ENCODE measurements around the gene SAPCD2. TPM values are rescaled to one million over a fixed set of nuclear protein-coding genes. Genes with fewer than 3 reads are reported as not detected.

Gene SAPCD2
- total RNA-seq, 2 experiments from 2014 or later = 56.8 to 57.0 TPM

- no peak overlapping the region for H3K4me3 Mint-ChIP-seq
- H3K4me1 Mint-ChIP-seq (ENCODE audit: low read depth) = no peaks in the 10 kb centered on the region
- peaks cover 3% of the 10 kb centered on the region for H3K27me3 Mint-ChIP-seq (ENCODE audit: low read depth)
- H3K27ac Mint-ChIP-seq = no peak overlapping the region
- H3K9me3 Mint-ChIP-seq (ENCODE audit: insufficient read depth) = no peaks in the 10 kb centered on the region
- ATAC-seq (no peak), DNase-seq (no peak)
- H3K36me3 Mint-ChIP-seq (ENCODE audit: low read depth) = no peaks in the 10 kb centered on the region
- CTCF ChIA-PET = interaction anchor here (0.6 to 6.0 kb wide), 6 partner anchors 9 to 178 kb away, joined by 3 to 31 read pairs (median 4); partner anchors contain the start of gene NPDC1
- POLR2A ChIA-PET = interaction anchor here (0.5 to 2.1 kb wide), 2 partner anchors 11 to 331 kb away, joined by 3 to 6 read pairs; no protein-coding TSS in a partner anchor
Measured at GRCh38 chr9:137058521-137059234, 11.7 kb downstream of the SAPCD2 start.

GRCh38 chr9:137057545-137057944 is 12.8 kb downstream of the SAPCD2 start:
- no peaks in the 10 kb centered on the region for H3K36me3 Mint-ChIP-seq (ENCODE audit: low read depth)
- peaks cover 7% of the 10 kb centered on the region for H3K27me3 Mint-ChIP-seq (ENCODE audit: low read depth)
- no peak overlapping the region for H3K4me3 Mint-ChIP-seq
- no peaks in the 10 kb centered on the region for H3K9me3 Mint-ChIP-seq (ENCODE audit: insufficient read depth)
- H3K4me1 Mint-ChIP-seq (ENCODE audit: low read depth) = no peaks in the 10 kb centered on the region
- ATAC-seq (no peak), DNase-seq (no peak)
- POLR2A ChIA-PET = no interaction called here
- CTCF ChIA-PET = interaction anchor here (6.0 kb wide), 1 partner anchor 10 kb away, joined by 31 read pairs; no protein-coding TSS in a partner anchor
- no peak overlapping the region for H3K27ac Mint-ChIP-seq

GRCh38 chr9:137056739-137057415 is 13.5 kb downstream of the SAPCD2 start:
- Mint-ChIP-seq H3K9me3 (ENCODE audit: insufficient read depth) (no peaks in the 10 kb centered on the region), H3K27me3 (ENCODE audit: low read depth) (peaks cover 13% of the 10 kb centered on the region), H3K4me3 (no peak overlapping the region), H3K4me1 (ENCODE audit: low read depth) (no peaks in the 10 kb centered on the region), H3K36me3 (ENCODE audit: low read depth) (no peaks in the 10 kb centered on the region), H3K27ac (no peak overlapping the region)
- ChIA-PET POLR2A (no interaction called here), CTCF (interaction anchor here (1.5 to 6.0 kb wide), 2 partner anchors 11 to 21 kb away, joined by 4 to 31 read pairs; no protein-coding TSS in a partner anchor)
- ATAC-seq (no peak), DNase-seq (no peak)

- H3K9me3 Mint-ChIP-seq (ENCODE audit: insufficient read depth) = no peaks in the 10 kb centered on the region
- no peak overlapping the region for H3K27ac Mint-ChIP-seq
- ChIA-PET POLR2A (no interaction called here), CTCF (interaction anchor here (1.0 to 6.0 kb wide), 5 partner anchors 8 to 20 kb away, joined by 3 to 31 read pairs (median 4); partner anchors contain the start of gene NPDC1)
- no peak overlapping the region for H3K4me3 Mint-ChIP-seq
- no peaks in the 10 kb centered on the region for H3K36me3 Mint-ChIP-seq (ENCODE audit: low read depth)
- H3K4me1 Mint-ChIP-seq (ENCODE audit: low read depth) = no peaks in the 10 kb centered on the region
- DNase-seq (no peak), ATAC-seq (no peak)
- H3K27me3 Mint-ChIP-seq (ENCODE audit: low read depth) = peaks cover 13% of the 10 kb centered on the region
Measured at GRCh38 chr9:137055385-137056364, 14.7 kb downstream of the SAPCD2 start.

- DNase-seq (no peak), ATAC-seq (no peak)
- H3K9me3 Mint-ChIP-seq (ENCODE audit: insufficient read depth) = no peaks in the 10 kb centered on the region
- H3K36me3 Mint-ChIP-seq (ENCODE audit: low read depth) = no peaks in the 10 kb centered on the region
- H3K4me1 Mint-ChIP-seq (ENCODE audit: low read depth) = no peaks in the 10 kb centered on the region
- no peak overlapping the region for H3K4me3 Mint-ChIP-seq
- CTCF ChIA-PET = interaction anchor here (1.2 to 6.0 kb wide), 3 partner anchors 8 to 13 kb away, joined by 3 to 31 read pairs (median 8); partner anchors contain the start of gene NPDC1
- H3K27me3 Mint-ChIP-seq (ENCODE audit: low read depth) = peaks cover 20% of the 10 kb centered on the region
- POLR2A ChIA-PET = no interaction called here
- H3K27ac Mint-ChIP-seq = no peak overlapping the region
Measured at GRCh38 chr9:137054932-137055384, 15.4 kb downstream of the SAPCD2 start.

- Mint-ChIP-seq H3K4me3 (no peak within 1 kb of the TSS), H3K27me3 (ENCODE audit: low read depth) (peaks cover 27% of the 10 kb centered on the region), H3K36me3 (ENCODE audit: low read depth) (no peaks in the 10 kb centered on the region), H3K9me3 (ENCODE audit: insufficient read depth) (no peaks in the 10 kb centered on the region), H3K4me1 (ENCODE audit: low read depth) (no peaks in the 10 kb centered on the region), H3K27ac (no peak within 1 kb of the TSS)
- DNase-seq = peak; percentile 52
- ATAC-seq = peak; percentile 67
- ChIA-PET POLR2A (no interaction called here), CTCF (interaction anchor here (6.0 kb wide), 1 partner anchor 13 kb away, joined by 31 read pairs; no protein-coding TSS in a partner anchor)
Measured at GRCh38 chr9:137053944-137054931, 16.1 kb downstream of the SAPCD2 start, which contains the start of gene ENTPD2. Gene ENTPD2 (minus strand): TSS chr9:137054061. CDS start chr9:137053997, 64 bp downstream.

GRCh38 chr9:137052998-137053943 is 17.1 kb downstream of the SAPCD2 start:
- Mint-ChIP-seq H3K27me3 (ENCODE audit: low read depth) (peaks cover 27% of the 10 kb centered on the region), H3K4me1 (ENCODE audit: low read depth) (no peaks in the 10 kb centered on the region), H3K4me3 (no peak overlapping the region), H3K27ac (no peak overlapping the region), H3K9me3 (ENCODE audit: insufficient read depth) (no peaks in the 10 kb centered on the region), H3K36me3 (ENCODE audit: low read depth) (no peaks in the 10 kb centered on the region)
- POLR2A ChIA-PET = no interaction called here
- CTCF ChIA-PET = interaction anchor here (0.9 to 1.7 kb wide), 4 partner anchors 13 to 18 kb away, joined by 3 to 8 read pairs (median 4); partner anchors contain the start of gene SAPCD2
- DNase-seq = no peak
- no peak for ATAC-seq

- Mint-ChIP-seq H3K27me3 (ENCODE audit: low read depth) (peaks cover 34% of the 10 kb centered on the region), H3K4me1 (ENCODE audit: low read depth) (no peaks in the 10 kb centered on the region), H3K4me3 (no peak overlapping the region), H3K36me3 (ENCODE audit: low read depth) (no peaks in the 10 kb centered on the region), H3K27ac (no peak overlapping the region), H3K9me3 (ENCODE audit: insufficient read depth) (no peaks in the 10 kb centered on the region)
- POLR2A ChIA-PET = no interaction called here
- ATAC-seq = no peak
- DNase-seq = no peak
- CTCF ChIA-PET = interaction anchor here (0.9 to 1.7 kb wide), 4 partner anchors 14 to 18 kb away, joined by 3 to 8 read pairs (median 4); partner anchors contain the start of gene SAPCD2
Measured at GRCh38 chr9:137052293-137052692, 18.1 kb downstream of the SAPCD2 start.

GRCh38 chr9:137051145-137051724 is 19.1 kb downstream of the SAPCD2 start:
- H3K9me3 Mint-ChIP-seq (ENCODE audit: insufficient read depth) = no peaks in the 10 kb centered on the region
- peaks cover 34% of the 10 kb centered on the region for H3K27me3 Mint-ChIP-seq (ENCODE audit: low read depth)
- POLR2A ChIA-PET = no interaction called here
- H3K4me3 Mint-ChIP-seq = no peak overlapping the region
- no peaks in the 10 kb centered on the region for H3K4me1 Mint-ChIP-seq (ENCODE audit: low read depth)
- CTCF ChIA-PET = interaction anchor here (1.6 kb wide), 1 partner anchor 17 kb away, joined by 4 read pairs; no protein-coding TSS in a partner anchor
- ATAC-seq (no peak), DNase-seq (no peak)
- no peak overlapping the region for H3K27ac Mint-ChIP-seq
- H3K36me3 Mint-ChIP-seq (ENCODE audit: low read depth) = no peaks in the 10 kb centered on the region
